ENCODE results near the gene TRIAP1. TPM values are rescaled to one million over a fixed set of nuclear protein-coding genes. Genes with fewer than 3 reads are reported as not detected.
A peak's percentile ranks its signal among the peaks of the same experiment; 100 is the strongest.

The TRIAP1 gene
- total RNA-seq, 1 donor from 2014 or later: 26.3 TPM

- no peak for TF ChIP-seq CTCF (IDR thresholded peaks at IDR 0.05)
- peak within 1 kb of the TSS; percentile 90 for H3K4me3 Mint-ChIP-seq (ENCODE audit: unreplicated experiment)
- peaks cover 25% of the 10 kb centered on the region for H3K4me1 Mint-ChIP-seq (ENCODE audit: low read depth)
- no peaks in the 10 kb centered on the region for H3K27me3 Mint-ChIP-seq (ENCODE audit: low read depth)
- no peaks in the 10 kb centered on the region for H3K9me3 Mint-ChIP-seq (ENCODE audit: low read depth)
- DNase-seq (ENCODE audit: low spot score): peak; percentile 98
- peak within 1 kb of the TSS; percentile 76 for H3K27ac Mint-ChIP-seq (ENCODE audit: unreplicated experiment)
- peaks cover 4% of the 10 kb centered on the region for H3K36me3 Mint-ChIP-seq (ENCODE audit: low read depth)
These were observed 8.3 kb downstream of the TRIAP1 start, which contains the start of gene COX6A1 for GRCh38 chr12:120437735-120438494. Gene COX6A1, plus strand, starts transcription at chr12:120438113. Its CDS starts 14 bp downstream, at chr12:120438127.

GRCh38 chr12:120432772-120433525, 13.2 kb downstream of the TRIAP1 start:
- no peaks in the 10 kb centered on the region for H3K36me3 Mint-ChIP-seq (ENCODE audit: low read depth)
- peaks cover 9% of the 10 kb centered on the region for H3K4me1 Mint-ChIP-seq (ENCODE audit: low read depth)
- no peak for DNase-seq (ENCODE audit: low spot score)
- H3K9me3 Mint-ChIP-seq (ENCODE audit: low read depth): no peaks in the 10 kb centered on the region
- no peaks in the 10 kb centered on the region for H3K27me3 Mint-ChIP-seq (ENCODE audit: low read depth)
- no peak overlapping the region for H3K4me3 Mint-ChIP-seq (ENCODE audit: unreplicated experiment)
- no peak overlapping the region for H3K27ac Mint-ChIP-seq (ENCODE audit: unreplicated experiment)
- TF ChIP-seq CTCF (IDR thresholded peaks at IDR 0.05): no peak

GRCh38 chr12:120429368-120429767, 16.8 kb downstream of the TRIAP1 start:
- Mint-ChIP-seq H3K4me3 (ENCODE audit: unreplicated experiment) (no peak overlapping the region), H3K9me3 (ENCODE audit: low read depth) (no peaks in the 10 kb centered on the region), H3K27ac (ENCODE audit: unreplicated experiment) (no peak overlapping the region), H3K27me3 (ENCODE audit: low read depth) (no peaks in the 10 kb centered on the region), H3K4me1 (ENCODE audit: low read depth) (peaks cover 2% of the 10 kb centered on the region), H3K36me3 (ENCODE audit: low read depth) (no peaks in the 10 kb centered on the region)
- DNase-seq (ENCODE audit: low spot score): peak; percentile 14
- TF ChIP-seq CTCF (IDR thresholded peaks at IDR 0.05): no peak

GRCh38 chr12:120428597-120429229, 17.5 kb downstream of the TRIAP1 start:
- peaks cover 2% of the 10 kb centered on the region for H3K4me1 Mint-ChIP-seq (ENCODE audit: low read depth)
- no peaks in the 10 kb centered on the region for H3K9me3 Mint-ChIP-seq (ENCODE audit: low read depth)
- no peaks in the 10 kb centered on the region for H3K36me3 Mint-ChIP-seq (ENCODE audit: low read depth)
- H3K27ac Mint-ChIP-seq (ENCODE audit: unreplicated experiment): no peak overlapping the region
- H3K4me3 Mint-ChIP-seq (ENCODE audit: unreplicated experiment): no peak overlapping the region
- no peak for DNase-seq (ENCODE audit: low spot score)
- no peaks in the 10 kb centered on the region for H3K27me3 Mint-ChIP-seq (ENCODE audit: low read depth)
- no peak for TF ChIP-seq CTCF (IDR thresholded peaks at IDR 0.05)

- H3K9me3 Mint-ChIP-seq (ENCODE audit: low read depth): no peaks in the 10 kb centered on the region
- no peak for TF ChIP-seq CTCF (IDR thresholded peaks at IDR 0.05)
- no peak overlapping the region for H3K27ac Mint-ChIP-seq (ENCODE audit: unreplicated experiment)
- H3K27me3 Mint-ChIP-seq (ENCODE audit: low read depth): no peaks in the 10 kb centered on the region
- no peak overlapping the region for H3K4me3 Mint-ChIP-seq (ENCODE audit: unreplicated experiment)
- DNase-seq (ENCODE audit: low spot score): no peak
- H3K4me1 Mint-ChIP-seq (ENCODE audit: low read depth): peaks cover 2% of the 10 kb centered on the region
- H3K36me3 Mint-ChIP-seq (ENCODE audit: low read depth): no peaks in the 10 kb centered on the region
These were observed 20.4 kb downstream of the TRIAP1 start for GRCh38 chr12:120425797-120426196.
